SU-DHL-6 (cell line): ENCODE measurements around the gene SASS6.

Experiments
- EZH2phosphoT487 ChIP-seq: fragments of 200-600 bp; sonication (generic), shearing (Covaris generic); conservative IDR thresholded peaks from 2 replicates; pipeline ENCODE4 v1.6.1; 2018; ENCODE audit warnings: mild to moderate bottlenecking, antibody characterized with exemption, low read length, moderate library complexity, mixed read lengths
- TF ChIP-seq, protein P1 (sequence below): fragments of 200-600 bp; sonication (generic); IDR thresholded peaks from one replicate; pipeline ENCODE4 v1.5.1; 2017; ENCODE audit warnings: antibody characterized with exemption, mild to moderate bottlenecking, low read length, moderate library complexity; ENCODE audit not compliant: insufficient read depth, poor library complexity, severe bottlenecking

- TF ChIP-seq, protein P1, sequence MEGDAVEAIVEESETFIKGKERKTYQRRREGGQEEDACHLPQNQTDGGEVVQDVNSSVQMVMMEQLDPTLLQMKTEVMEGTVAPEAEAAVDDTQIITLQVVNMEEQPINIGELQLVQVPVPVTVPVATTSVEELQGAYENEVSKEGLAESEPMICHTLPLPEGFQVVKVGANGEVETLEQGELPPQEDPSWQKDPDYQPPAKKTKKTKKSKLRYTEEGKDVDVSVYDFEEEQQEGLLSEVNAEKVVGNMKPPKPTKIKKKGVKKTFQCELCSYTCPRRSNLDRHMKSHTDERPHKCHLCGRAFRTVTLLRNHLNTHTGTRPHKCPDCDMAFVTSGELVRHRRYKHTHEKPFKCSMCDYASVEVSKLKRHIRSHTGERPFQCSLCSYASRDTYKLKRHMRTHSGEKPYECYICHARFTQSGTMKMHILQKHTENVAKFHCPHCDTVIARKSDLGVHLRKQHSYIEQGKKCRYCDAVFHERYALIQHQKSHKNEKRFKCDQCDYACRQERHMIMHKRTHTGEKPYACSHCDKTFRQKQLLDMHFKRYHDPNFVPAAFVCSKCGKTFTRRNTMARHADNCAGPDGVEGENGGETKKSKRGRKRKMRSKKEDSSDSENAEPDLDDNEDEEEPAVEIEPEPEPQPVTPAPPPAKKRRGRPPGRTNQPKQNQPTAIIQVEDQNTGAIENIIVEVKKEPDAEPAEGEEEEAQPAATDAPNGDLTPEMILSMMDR, result no peak
- TF ChIP-seq EZH2phosphoT487, result no peak
These were observed 94.6 kb downstream of the SASS6 start for GRCh38 chr1:100037927-100038659.
